Measurements from ENCODE around the gene COA7.

The COA7 gene

DNA sequence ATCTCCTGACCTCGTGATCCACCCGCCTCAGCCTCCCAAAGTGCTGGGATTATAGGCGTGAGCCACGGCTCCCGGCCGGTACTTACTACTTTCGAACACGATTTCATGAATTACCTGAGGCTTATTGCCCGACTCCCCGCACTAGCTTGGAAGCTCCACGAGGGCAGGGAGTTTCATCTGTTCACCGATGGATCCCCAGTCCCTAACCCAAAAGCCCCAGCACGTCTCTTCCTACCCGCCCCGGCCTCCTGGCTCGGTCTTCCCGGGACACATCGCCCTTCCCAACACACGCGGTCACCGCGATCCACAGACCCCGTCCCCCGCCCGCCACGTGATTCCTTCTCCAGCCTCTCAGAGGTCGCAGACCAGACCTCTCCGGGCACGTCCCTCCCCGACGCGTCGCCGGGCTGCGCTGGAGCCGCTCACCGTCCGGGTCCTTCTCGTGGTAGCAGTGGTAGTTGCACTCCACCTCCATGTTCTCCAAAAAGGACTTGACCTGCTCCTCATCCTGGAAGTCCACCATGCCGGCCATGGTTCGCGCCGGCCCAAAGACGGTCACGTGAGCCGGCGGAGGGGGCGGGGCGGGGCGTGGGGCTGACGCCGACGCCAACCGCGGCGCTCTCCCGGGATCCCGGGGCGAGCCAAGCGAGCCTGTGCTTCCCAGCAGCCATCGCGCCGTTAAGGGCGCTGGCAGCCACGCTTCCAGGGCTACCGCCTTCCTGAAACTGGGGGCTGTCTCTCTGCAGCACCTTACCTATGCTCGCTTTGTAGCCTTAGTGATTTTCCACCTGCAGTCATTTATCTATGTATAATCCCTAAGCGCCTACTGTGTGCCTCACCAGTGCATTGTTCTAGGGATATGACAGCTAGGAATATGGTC, at the start of gene COA7:
COA7 (minus strand) TSS at position 553 of the 880 bp plus-strand sequence; CDS start at position 532, 21 bp downstream.
- TF ChIP-seq, protein P1, sequence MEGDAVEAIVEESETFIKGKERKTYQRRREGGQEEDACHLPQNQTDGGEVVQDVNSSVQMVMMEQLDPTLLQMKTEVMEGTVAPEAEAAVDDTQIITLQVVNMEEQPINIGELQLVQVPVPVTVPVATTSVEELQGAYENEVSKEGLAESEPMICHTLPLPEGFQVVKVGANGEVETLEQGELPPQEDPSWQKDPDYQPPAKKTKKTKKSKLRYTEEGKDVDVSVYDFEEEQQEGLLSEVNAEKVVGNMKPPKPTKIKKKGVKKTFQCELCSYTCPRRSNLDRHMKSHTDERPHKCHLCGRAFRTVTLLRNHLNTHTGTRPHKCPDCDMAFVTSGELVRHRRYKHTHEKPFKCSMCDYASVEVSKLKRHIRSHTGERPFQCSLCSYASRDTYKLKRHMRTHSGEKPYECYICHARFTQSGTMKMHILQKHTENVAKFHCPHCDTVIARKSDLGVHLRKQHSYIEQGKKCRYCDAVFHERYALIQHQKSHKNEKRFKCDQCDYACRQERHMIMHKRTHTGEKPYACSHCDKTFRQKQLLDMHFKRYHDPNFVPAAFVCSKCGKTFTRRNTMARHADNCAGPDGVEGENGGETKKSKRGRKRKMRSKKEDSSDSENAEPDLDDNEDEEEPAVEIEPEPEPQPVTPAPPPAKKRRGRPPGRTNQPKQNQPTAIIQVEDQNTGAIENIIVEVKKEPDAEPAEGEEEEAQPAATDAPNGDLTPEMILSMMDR (IDR thresholded peaks at IDR 0.05; ENCODE audit: insufficient read depth, low read depth, low read length, missing control alignments), result no peak
- peak; percentile 84 for DNase-seq (ENCODE audit: low read depth)
- peak within 1 kb of the TSS; percentile 91 for H3K4me3 ChIP-seq (ENCODE audit: low read length)

DNA sequence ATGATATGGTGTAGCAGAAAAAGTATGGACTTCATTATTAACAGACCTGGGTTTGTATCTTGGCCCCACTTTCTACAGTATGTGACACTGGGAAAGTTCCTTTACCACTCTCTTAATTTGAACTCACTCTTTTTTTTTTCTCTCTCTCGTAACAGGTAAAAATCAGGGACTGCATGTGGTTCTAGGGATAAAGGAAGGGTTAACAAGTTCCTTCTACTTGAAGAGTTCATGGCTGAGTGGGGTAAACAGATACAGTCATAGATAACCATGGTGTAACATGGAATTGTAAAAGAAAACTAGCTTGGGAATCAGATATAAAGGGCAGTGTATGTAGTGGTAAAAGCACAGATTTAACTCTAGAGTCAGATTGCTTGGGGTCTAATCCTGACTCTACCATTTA, 49.3 kb upstream of the COA7 start:
- DNase-seq (ENCODE audit: low read depth), result no peak
- H3K4me3 ChIP-seq (ENCODE audit: low read length), result no peak overlapping the region
- TF ChIP-seq, protein P1 (IDR thresholded peaks at IDR 0.05; ENCODE audit: insufficient read depth, low read depth, low read length, missing control alignments), result no peak

DNA sequence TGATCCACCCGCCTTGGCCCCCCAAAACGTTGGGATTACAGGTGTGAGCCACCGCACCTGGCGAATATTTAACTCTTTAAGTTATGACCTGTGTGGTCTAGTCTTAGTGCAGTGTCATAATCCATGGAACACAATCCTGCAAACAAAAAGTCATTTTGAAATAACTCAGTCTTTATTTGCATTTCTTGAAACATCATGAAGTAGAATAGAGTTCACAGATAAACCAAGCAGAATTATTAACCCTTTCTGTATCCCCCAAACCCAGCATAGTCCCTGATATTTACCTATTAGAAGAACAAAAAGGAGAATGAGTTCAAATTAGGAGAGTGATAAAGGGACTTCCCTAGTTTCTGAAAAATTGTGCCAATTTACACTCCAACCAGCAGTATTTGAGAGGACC, 48.0 kb upstream of the COA7 start:
- TF ChIP-seq, protein P1 (IDR thresholded peaks at IDR 0.05; ENCODE audit: insufficient read depth, low read depth, low read length, missing control alignments), result no peak
- no peak for DNase-seq (ENCODE audit: low read depth)
- H3K4me3 ChIP-seq (ENCODE audit: low read length), result no peak overlapping the region

DNA sequence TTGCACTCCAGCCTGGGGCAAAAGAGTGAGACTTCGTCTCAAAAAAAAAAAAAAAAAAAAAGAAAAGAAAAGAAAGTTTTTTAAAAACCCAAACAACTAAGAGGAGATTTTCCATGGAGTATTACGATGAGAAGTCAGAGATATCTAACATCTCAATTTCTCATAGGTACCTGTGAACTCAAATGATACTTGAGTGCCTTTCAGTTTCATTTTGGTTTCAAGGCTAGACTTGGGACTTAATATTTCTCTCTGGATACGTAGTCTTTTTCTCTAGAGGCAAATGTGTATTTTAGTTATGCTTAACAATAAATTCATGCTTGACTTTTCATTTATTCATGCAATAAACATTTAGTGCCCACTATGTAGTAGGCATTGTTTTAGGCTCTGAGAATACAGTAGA, 43.1 kb upstream of the COA7 start:
- DNase-seq (ENCODE audit: low read depth), result no peak
- TF ChIP-seq, protein P1 (IDR thresholded peaks at IDR 0.05; ENCODE audit: insufficient read depth, low read depth, low read length, missing control alignments), result no peak
- no peak overlapping the region for H3K4me3 ChIP-seq (ENCODE audit: low read length)

DNA sequence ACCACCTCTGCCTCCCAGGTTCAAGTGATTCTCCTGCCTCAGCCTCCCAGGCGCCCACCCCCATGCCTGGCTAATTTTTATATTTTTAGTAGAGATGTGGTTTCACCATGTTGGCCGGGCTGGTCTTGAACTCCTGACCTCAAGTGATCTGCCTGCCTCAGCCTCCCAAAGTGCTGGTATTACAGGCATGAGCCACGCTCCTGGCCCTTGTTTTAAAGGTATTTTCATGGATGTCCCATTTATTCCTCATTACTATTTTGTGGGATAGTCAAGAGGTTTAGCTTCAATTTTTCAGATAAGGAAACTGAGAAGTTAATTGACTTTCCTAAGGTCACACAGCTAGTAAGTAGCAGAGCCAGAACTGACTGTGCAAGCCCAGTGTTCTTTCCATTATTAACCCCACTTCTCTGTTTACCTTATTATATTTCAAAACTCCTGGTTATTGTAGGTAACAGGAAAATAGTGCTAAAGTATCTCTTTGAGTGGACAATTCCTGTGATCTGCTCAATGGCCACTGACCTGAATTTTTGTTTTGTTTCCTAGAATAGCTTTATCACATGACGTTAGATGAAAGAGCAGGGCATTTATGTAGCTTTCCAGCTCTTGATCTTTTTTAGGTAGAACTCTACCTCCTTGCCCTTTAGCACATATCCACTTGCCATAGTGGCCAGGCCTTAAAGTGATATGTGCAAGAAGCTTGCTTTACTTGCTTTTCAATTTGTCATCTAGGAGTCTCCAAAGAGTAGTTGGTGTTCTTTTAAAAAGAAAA, 41.7 kb upstream of the COA7 start:
- TF ChIP-seq, protein P1 (IDR thresholded peaks at IDR 0.05; ENCODE audit: insufficient read depth, low read depth, low read length, missing control alignments), result no peak
- no peak for DNase-seq (ENCODE audit: low read depth)
- no peak overlapping the region for H3K4me3 ChIP-seq (ENCODE audit: low read length)

DNA sequence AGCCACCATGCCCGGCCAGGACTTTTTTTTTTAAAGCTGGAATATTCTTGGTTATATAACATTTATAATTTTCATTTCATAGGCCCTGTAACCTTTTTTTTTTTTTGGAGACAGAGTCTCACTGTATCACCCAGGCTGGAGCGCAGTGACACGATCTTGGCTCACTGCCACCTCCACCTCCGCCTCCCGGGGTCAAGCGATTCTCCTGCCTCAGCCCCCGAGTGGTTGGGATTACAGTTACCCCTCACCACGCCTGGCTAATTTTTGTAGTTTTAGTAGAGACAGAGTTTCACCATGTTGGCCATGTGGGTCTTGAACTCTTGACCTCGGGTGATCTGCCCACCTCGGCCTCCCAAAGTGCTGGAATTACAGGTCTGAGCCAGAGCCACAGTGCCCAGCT, 40.7 kb upstream of the COA7 start:
- no peak overlapping the region for H3K4me3 ChIP-seq (ENCODE audit: low read length)
- no peak for DNase-seq (ENCODE audit: low read depth)
- TF ChIP-seq, protein P1 (IDR thresholded peaks at IDR 0.05; ENCODE audit: insufficient read depth, low read depth, low read length, missing control alignments), result no peak
